DMS153 (cell line): ENCODE data around the gene ARHGAP22.
A peak's percentile ranks its signal among the peaks of the same experiment; 100 is the strongest.

Experiments
- DNase-seq: peaks from one replicate; lab custom pipeline; 2025; lab: John Stamatoyannopoulos, UW

The ARHGAP22 gene

GRCh38 chr10:48607356-48608278, 2.7 kb upstream of the ARHGAP22 start:
- DNase-seq: peak; percentile 84

GRCh38 chr10:48606530-48607355, 1.9 kb upstream of the ARHGAP22 start:
- no peak for DNase-seq

GRCh38 chr10:48605786-48606529, 1.1 kb upstream of the ARHGAP22 start:
- no peak for DNase-seq

- DNase-seq: no peak
Observed at GRCh38 chr10:48604039-48604990, 558 bp downstream of the ARHGAP22 start.

GRCh38 chr10:48603421-48604038, 1.3 kb downstream of the ARHGAP22 start:
- no peak for DNase-seq

DNA sequence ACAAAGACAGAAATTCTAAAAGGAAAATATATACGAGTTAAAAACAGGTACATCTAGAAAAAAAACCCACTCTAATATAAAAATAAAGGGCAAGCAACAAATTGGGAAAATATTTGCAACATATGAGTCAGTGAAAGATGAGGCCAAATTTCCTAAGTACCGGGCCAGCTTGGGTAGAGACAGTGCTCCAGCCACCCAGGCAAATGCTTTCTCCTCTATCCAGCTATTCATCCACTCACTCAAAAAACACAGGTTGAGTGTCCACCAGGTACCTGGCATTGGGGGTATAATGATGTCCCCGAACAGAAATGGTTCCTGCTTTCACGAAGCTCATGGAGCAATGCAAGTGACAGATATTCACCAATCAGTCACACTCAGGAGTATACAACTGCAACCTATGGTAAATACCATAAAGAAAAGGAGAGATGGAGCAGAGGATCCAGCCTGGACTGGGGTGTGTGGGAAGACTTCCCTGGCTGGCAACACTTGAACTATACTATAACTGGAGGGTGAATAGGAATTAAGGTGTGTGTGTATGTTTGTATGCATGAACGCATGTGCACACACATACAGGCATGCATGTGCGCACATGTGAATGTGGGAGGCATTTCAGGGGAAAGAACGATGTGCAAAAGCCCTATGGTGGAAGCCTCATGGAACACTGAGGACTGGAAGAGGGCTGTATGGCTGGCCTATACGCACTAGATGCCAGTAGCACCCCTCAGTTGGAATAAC, 2.3 kb downstream of the ARHGAP22 start:
- DNase-seq: no peak

DNA sequence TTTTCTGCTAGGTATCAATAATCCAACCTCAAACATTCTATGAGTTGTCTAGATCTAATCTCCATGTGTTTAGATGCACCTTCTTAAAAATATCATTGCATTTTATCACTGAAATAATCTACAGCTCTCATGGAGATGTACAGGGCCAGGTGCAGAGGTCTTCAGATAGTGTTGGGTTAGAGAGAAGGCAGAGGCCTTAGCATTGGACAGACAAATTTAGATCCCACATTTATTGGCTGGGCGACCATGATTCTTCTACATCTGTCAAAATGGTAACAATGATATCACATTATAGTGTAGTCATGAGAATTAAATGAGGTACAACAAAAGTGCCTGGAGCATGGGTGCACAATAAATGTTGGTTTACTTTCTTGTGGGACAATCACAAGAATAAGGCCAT, 3.1 kb downstream of the ARHGAP22 start:
- no peak for DNase-seq

- no peak for DNase-seq
Observed at GRCh38 chr10:48600645-48601505, 4.0 kb downstream of the ARHGAP22 start.

DNA sequence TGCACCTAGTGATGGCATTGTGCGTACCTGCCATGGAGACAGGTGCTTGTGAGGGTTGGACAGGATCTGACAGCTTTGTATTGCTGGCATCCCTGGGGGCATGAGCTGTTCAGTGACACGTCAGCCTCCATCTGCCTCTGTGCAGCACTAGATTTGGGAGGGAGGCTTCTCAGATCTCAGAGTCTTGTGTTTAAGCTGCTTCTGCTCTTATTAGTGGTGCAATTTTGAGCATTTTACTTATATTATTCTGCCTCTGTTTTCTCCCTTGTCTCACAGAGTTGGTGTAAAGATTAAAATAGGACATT, 5.1 kb downstream of the ARHGAP22 start:
- DNase-seq: peak; percentile 25

- DNase-seq: no peak
Observed at GRCh38 chr10:48598936-48599829, 5.7 kb downstream of the ARHGAP22 start.

DNA sequence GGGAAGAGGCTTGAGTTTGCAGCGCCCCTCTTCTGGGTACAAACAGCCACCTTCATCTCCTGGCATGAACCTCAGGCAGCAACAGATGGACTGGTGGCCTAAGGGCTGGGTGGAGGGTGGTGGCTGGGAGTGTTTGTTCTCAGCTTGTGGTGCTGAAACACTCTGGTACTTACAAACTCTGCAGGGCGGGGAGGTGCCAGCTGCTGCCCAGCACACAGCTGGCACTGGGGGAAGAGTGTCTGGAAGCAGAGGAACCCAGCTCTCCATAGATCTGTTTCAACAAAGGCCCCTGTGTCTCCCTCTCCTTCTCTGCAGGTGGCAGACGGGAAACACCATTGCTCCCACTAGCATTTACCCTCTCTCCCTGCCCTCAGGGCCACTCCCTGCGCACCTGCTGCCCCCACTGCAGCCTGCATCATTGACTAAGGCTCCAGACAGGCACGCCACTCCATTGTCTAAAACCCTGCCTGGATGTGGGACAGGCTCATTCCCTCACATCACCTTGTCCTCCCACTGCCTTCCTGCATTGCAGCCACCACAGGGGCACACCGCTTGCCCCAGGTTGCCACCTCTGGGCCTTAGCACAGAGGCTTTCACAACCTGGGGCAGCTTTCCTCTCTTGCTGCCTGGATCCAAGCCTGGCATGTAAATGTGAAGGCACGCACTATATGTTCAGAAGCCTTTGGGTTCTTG, 6.5 kb downstream of the ARHGAP22 start:
- peak; percentile 93 for DNase-seq

GRCh38 chr10:48595539-48595932, 9.3 kb downstream of the ARHGAP22 start:
- DNase-seq: no peak

DNA sequence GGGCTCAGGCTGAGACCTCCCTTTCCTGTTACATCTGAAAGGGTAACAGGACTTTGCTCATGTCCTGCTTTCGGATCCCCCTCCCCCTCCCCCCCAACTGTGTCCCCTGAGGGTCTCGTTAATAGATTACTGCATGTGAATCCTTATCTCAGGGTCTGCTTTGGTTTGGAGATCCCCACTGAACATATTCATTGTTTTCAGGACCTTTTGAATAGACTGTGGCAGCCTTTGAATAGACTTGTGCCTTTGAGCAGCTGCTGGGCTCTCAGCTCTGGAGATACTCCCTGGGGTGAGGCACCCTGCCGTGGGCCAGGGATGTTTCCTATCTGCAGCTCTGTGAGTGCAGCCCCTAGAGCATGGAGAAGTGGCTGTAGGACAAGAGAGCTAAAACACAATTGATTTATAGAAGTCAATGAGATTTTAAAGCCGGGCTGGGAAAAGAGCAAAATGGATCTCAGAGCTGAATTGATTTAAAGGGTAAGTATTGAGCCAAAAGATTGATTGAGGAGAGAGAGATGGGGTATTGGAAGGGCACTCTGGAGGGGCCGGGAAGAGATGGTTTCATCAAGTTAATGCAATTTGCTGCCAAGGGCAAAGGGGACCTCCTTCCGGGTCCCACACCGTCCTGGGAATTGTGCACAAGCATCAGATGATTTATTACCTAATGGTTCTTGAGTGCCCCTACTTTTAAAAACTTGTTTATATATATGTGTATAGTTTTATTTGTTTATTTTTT, 9.9 kb downstream of the ARHGAP22 start:
- peak; percentile 86 for DNase-seq

DNA sequence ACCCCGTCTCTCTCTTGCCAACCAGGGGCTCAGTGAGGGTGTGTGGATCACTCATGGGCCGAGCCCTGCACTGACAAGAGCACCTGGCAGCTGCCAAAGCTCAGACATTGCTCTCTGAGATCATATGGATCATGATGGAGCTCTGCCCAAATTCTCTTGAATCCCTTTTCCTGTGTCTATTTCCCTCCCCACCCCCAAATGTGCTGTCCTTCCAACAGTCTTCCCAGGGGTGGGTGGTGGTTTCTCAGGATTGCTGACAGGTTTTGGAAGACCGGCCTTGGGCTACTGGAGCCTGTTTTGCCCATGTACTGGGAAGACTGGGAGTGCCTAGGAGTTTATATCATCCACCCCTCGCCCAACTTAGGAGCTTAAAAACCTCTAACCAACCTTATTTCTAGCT, 10.5 kb downstream of the ARHGAP22 start:
- peak; percentile 14 for DNase-seq

GRCh38 chr10:48592346-48592745, 12.5 kb downstream of the ARHGAP22 start:
- no peak for DNase-seq

- no peak for DNase-seq
Observed at GRCh38 chr10:48590945-48591344, 13.9 kb downstream of the ARHGAP22 start.

- DNase-seq: no peak
Observed at GRCh38 chr10:48589266-48589665, 15.6 kb downstream of the ARHGAP22 start.
